ENCODE data around the gene BRD1.

The BRD1 gene

DNA sequence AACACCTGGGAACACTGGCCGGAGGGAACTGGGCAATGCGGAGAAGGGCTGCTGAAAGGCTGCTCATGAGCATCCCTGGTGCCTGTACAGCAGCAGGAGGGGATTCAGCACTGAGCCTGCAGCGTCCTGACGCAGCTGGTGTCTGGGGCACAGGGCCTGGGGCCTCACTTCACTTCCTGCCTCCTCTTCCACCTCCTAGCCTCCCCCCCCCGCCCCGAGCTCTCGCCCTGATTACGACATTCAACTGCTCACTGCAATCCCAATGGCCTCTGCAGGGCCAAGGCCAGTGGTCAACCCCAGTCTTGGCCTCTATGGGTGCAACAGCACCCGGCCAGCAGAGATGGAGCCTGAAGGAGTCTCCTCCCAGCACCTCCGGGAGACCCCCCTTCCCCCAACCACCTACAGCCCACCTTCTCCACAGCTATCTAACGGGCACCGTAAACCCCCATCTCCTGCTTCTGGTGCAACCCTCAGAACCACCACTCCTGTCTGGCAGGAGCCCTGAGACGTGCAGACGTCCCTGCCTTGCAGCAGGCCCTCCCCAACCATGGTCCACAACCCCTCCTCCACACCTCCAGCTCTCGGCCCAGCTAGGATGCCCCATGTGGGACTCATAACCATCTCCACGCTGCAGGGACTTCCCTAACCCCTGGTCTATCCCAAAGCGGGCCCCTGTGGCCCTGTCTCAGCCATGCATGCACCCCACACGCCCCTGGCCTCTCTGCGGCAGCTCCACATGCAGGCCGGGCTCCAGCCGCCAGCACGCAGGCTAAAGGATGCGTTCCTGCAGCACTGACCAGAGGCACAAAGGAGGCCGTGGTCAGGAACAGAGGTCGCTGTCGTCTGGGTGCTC, 38.2 kb downstream of the BRD1 start:
- TF ChIP-seq TEAD4 (IDR thresholded peaks at IDR 0.05) = no peak
- no peak for TF ChIP-seq NFIC (IDR thresholded peaks at IDR 0.05)
- TF ChIP-seq TCF12 (IDR thresholded peaks at IDR 0.05; ENCODE audit: low read depth) = no peak
- no peak for TF ChIP-seq EGR1 (IDR thresholded peaks at IDR 0.05)
- TF ChIP-seq, protein P1, sequence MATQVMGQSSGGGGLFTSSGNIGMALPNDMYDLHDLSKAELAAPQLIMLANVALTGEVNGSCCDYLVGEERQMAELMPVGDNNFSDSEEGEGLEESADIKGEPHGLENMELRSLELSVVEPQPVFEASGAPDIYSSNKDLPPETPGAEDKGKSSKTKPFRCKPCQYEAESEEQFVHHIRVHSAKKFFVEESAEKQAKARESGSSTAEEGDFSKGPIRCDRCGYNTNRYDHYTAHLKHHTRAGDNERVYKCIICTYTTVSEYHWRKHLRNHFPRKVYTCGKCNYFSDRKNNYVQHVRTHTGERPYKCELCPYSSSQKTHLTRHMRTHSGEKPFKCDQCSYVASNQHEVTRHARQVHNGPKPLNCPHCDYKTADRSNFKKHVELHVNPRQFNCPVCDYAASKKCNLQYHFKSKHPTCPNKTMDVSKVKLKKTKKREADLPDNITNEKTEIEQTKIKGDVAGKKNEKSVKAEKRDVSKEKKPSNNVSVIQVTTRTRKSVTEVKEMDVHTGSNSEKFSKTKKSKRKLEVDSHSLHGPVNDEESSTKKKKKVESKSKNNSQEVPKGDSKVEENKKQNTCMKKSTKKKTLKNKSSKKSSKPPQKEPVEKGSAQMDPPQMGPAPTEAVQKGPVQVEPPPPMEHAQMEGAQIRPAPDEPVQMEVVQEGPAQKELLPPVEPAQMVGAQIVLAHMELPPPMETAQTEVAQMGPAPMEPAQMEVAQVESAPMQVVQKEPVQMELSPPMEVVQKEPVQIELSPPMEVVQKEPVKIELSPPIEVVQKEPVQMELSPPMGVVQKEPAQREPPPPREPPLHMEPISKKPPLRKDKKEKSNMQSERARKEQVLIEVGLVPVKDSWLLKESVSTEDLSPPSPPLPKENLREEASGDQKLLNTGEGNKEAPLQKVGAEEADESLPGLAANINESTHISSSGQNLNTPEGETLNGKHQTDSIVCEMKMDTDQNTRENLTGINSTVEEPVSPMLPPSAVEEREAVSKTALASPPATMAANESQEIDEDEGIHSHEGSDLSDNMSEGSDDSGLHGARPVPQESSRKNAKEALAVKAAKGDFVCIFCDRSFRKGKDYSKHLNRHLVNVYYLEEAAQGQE (IDR thresholded peaks at IDR 0.05; ENCODE audit: low read depth) = no peak
- no peak for TF ChIP-seq EP300 (IDR thresholded peaks at IDR 0.05; ENCODE audit: borderline replicate concordance)
- TF ChIP-seq MAX (IDR thresholded peaks at IDR 0.05) = no peak
- no peak for TF ChIP-seq FOXM1 (IDR thresholded peaks at IDR 0.05; ENCODE audit: borderline replicate concordance, low read depth)
- TF ChIP-seq TAF1 (IDR thresholded peaks at IDR 0.05; ENCODE audit: low read depth) = no peak
- no peak for TF ChIP-seq CEBPB (IDR thresholded peaks at IDR 0.05)
- no peak for TF ChIP-seq CREB1 (IDR thresholded peaks at IDR 0.05; ENCODE audit: low read depth)
- TF ChIP-seq USF1 (IDR thresholded peaks at IDR 0.05) = no peak
- no peak for TF ChIP-seq YY1 (IDR thresholded peaks at IDR 0.05; ENCODE audit: low read depth)

GRCh38 chr22:49788504-49788903, 39.2 kb downstream of the BRD1 start:
- TF ChIP-seq TEAD4 (IDR thresholded peaks at IDR 0.05) (no peak), USF1 (IDR thresholded peaks at IDR 0.05) (no peak), ZBTB7A (IDR thresholded peaks at IDR 0.05; ENCODE audit: low read depth) (no peak)
- TF ChIP-seq, protein P1 (IDR thresholded peaks at IDR 0.05; ENCODE audit: low read depth) = no peak

DNA sequence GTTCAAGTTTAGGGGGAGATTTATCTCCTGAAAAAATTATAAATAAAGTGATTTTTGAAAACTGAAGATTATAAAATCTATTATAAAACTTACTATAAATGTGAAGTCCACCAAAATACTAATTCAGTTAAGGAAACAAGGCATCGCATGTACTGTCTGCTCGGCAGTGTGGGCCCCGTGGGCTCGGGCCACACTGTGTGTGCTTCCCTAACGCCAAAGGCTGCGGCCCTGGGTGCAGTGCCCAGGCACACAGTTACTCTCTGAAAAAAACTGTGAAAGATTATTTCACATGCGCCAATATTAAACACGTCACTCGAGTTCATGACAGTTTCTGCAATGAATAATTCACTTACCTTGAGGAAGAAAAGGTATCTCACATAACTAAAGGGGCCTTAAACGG, 39.8 kb downstream of the BRD1 start:
- TF ChIP-seq EGR1 (IDR thresholded peaks at IDR 0.05) = no peak
- no peak for TF ChIP-seq TEAD4 (IDR thresholded peaks at IDR 0.05)
- no peak for TF ChIP-seq ZBTB7A (IDR thresholded peaks at IDR 0.05; ENCODE audit: low read depth)
- TF ChIP-seq TAF1 (IDR thresholded peaks at IDR 0.05; ENCODE audit: low read depth) = no peak
- TF ChIP-seq CREB1 (IDR thresholded peaks at IDR 0.05; ENCODE audit: low read depth) = no peak
- TF ChIP-seq YY1 (IDR thresholded peaks at IDR 0.05; ENCODE audit: low read depth) = no peak

GRCh38 chr22:49786976-49787706, 40.5 kb downstream of the BRD1 start:
- TF ChIP-seq TCF12 (IDR thresholded peaks at IDR 0.05; ENCODE audit: low read depth) (no peak), TAF1 (IDR thresholded peaks at IDR 0.05; ENCODE audit: low read depth) (no peak), NFIC (IDR thresholded peaks at IDR 0.05) (no peak)

DNA sequence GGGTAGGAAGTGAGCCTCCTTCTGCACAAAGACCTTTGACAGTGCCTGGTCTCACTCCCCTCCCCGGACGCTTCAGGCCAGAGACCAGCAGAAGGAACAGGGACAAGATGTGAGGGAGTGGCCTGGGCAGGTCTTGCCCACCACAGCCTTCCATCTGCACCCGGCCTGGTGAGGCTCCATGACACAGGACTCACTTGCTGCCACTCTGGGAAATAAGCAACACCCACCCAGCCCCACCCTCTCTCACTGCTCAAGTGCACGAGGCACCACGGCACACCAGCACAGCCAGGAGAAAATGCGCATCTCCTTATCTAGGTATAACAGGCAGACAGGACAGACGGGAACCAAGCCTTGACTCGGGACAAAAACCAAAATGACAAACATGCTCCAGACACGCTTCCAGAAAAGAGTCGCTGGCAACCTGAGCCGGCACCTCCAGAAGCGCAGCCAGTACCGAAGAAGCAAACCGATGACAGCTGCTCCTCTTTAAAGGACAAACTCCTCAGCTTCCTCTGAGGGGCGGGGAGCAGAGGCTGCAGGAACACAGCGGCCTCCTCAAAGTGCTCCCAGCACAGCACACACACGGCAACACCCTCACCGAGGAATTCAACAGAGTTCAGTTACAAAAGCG, 41.7 kb downstream of the BRD1 start:
- TF ChIP-seq CEBPB (IDR thresholded peaks at IDR 0.05) (no peak), ZBTB7A (IDR thresholded peaks at IDR 0.05; ENCODE audit: low read depth) (no peak), EP300 (IDR thresholded peaks at IDR 0.05; ENCODE audit: borderline replicate concordance) (no peak), RAD21 (IDR thresholded peaks at IDR 0.05; ENCODE audit: low read depth) (no peak), YY1 (IDR thresholded peaks at IDR 0.05; ENCODE audit: low read depth) (no peak), TEAD4 (IDR thresholded peaks at IDR 0.05) (no peak), NFIC (IDR thresholded peaks at IDR 0.05) (no peak), MAX (IDR thresholded peaks at IDR 0.05) (no peak), TAF1 (IDR thresholded peaks at IDR 0.05; ENCODE audit: low read depth) (no peak), FOXM1 (IDR thresholded peaks at IDR 0.05; ENCODE audit: borderline replicate concordance, low read depth) (no peak), TCF12 (IDR thresholded peaks at IDR 0.05; ENCODE audit: low read depth) (no peak), EGR1 (IDR thresholded peaks at IDR 0.05) (no peak), USF1 (IDR thresholded peaks at IDR 0.05) (no peak), CREB1 (IDR thresholded peaks at IDR 0.05; ENCODE audit: low read depth) (no peak)
- TF ChIP-seq, protein P1 (IDR thresholded peaks at IDR 0.05; ENCODE audit: low read depth) = no peak
